Measurements from ENCODE around the gene HEATR9.

The HEATR9 gene, protein sequence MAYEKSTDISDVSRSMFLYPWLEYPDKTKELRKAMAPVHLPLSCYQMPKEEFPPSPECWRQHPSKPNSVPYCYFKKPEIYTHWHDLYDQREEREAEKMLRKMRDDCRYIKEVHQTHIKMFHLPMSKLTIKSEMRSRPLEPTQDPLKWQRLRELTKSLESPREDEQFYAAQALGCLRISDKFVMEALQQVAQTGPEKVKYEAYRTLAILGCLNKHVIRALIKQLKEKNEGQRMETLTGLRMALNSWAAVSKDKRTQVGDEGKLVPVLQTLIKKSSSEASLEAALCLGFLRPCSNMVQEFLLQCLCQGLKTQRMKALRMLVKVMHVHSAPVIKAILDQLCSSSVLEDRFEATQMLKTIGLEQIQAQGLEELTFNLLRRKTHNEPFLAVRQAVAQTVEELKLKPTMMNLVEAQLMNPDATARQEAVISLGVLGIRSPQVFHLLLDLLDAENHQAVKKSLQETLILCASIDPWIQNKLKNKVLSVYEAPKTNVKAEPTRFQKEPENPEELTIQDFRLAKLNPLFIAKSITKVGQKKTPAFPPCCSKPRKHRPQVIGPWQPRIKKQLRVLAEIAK

DNA sequence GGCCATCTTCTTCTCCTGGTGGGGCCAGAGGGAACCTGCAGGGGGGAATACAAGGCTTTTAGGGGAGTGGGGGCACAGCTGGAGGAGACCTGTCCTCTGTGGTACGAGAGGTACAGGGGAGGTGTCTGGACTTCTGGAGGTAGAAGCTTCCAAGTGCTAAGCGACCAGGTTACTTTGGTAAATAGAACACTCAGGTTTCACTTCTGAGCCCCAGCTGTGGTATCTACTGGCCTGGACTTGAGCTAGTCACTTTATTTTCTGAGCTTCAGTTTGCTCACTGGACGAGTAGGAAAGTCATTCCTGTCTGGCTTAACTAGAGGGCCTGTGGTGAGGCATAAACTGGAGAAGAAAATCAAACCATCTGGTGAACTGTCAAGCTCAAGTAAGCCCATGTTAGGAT lies at the start of gene HEATR9:
HEATR9 (minus strand) TSS at position 155 of the 400 bp plus-strand sequence; CDS start at position 6, 149 bp downstream.
- H3K4me3 ChIP-seq (ENCODE audit: low read depth, low read length): no peak within 1 kb of the TSS
- no peaks in the 10 kb centered on the region for H3K27me3 ChIP-seq (replicated peaks)
- no peak for DNase-seq
- TF ChIP-seq, protein P1, sequence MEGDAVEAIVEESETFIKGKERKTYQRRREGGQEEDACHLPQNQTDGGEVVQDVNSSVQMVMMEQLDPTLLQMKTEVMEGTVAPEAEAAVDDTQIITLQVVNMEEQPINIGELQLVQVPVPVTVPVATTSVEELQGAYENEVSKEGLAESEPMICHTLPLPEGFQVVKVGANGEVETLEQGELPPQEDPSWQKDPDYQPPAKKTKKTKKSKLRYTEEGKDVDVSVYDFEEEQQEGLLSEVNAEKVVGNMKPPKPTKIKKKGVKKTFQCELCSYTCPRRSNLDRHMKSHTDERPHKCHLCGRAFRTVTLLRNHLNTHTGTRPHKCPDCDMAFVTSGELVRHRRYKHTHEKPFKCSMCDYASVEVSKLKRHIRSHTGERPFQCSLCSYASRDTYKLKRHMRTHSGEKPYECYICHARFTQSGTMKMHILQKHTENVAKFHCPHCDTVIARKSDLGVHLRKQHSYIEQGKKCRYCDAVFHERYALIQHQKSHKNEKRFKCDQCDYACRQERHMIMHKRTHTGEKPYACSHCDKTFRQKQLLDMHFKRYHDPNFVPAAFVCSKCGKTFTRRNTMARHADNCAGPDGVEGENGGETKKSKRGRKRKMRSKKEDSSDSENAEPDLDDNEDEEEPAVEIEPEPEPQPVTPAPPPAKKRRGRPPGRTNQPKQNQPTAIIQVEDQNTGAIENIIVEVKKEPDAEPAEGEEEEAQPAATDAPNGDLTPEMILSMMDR (IDR thresholded peaks at IDR 0.05; ENCODE audit: low read depth, low read length, missing control alignments): no peak
- H3K27ac ChIP-seq: no peak within 1 kb of the TSS
- in situ Hi-C loops (cut with HindIII; ENCODE audit: low pct_ligation_motif_present, low sequenced_read_pairs): no loop called here
- no peaks in the 10 kb centered on the region for H3K36me3 ChIP-seq (replicated peaks)

DNA sequence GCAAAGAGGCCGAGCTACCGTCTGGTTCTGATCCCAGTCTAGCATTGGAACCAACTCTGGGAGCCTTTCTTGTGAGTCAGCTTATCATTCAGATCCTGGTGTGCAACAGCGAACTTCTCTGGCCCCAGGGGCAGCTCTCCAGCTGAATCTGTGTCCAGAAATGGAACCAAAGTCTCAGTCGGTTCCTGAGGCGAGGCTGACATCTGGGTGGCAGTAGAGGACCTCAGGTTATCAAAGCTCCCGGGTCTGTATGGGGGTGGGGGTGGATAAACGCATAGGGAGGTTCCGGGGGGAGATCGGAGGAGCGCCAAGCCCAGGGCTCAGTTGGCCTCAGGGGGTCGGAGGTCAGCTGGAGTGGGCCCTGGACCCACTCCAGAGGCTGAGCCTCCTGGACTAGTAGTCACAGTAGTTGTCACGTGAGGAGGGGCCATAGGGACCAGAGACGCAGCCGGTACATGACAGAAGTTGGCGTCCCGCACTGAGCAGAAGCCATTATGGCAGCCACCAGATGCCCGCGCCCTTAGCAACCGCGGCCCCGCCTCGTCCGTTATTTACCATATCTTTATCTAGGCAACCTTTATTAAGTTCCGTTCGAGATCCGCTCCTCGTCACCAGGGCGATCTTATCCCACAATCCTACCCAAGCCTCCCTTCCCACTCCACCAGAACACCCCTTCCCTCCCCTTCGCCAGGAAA lies 49.0 kb upstream of the HEATR9 start:
- no peak for DNase-seq
- Histone ChIP-seq H3K27me3 (replicated peaks) (no peaks in the 10 kb centered on the region), H3K36me3 (replicated peaks) (no peaks in the 10 kb centered on the region), H3K4me3 (ENCODE audit: low read depth, low read length) (no peak overlapping the region), H3K27ac (no peak overlapping the region)
- TF ChIP-seq, protein P1 (IDR thresholded peaks at IDR 0.05; ENCODE audit: low read depth, low read length, missing control alignments): no peak
- in situ Hi-C loops (cut with HindIII; ENCODE audit: low pct_ligation_motif_present, low sequenced_read_pairs): no loop called here

DNA sequence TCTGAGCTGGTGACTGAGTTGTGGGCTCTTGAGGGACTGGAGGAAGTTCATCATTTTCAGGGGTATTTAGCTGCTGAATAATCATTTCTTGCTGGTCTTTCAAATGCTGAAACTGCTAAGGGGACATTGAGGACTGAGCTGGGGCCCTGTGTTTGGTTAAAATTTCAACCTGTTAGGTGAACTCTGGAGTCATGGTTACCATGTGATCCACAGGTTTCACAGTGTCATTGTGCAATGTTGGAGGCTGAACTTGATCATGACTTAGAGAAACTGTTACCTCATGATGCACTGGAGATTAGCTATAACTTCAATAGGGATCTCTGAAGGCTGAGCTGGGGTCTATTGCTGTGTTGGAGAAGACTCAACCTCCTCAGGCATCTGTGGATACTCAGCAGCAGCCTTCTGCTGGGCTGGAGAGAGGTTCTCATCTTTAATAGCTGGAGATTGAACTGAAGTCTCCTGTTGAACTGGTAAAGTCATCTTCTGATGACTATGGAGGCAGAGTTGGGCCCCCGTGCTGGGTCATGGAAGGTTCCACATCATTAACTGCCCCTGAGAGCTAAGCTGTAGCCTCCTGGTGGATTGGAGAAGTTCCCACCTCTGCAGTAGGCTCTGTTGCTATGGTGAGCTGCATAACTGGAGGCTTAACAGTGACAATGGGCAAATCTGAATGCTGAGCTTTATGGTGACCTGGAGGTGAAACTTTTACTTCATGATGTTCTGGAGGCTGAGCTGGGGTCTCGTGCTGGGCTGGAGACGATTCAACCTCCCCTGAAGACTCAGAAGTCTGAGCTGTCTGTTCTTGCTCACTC lies 46.7 kb upstream of the HEATR9 start:
- Histone ChIP-seq H3K36me3 (replicated peaks) (no peaks in the 10 kb centered on the region), H3K27me3 (replicated peaks) (no peaks in the 10 kb centered on the region), H3K27ac (no peak overlapping the region), H3K4me3 (ENCODE audit: low read depth, low read length) (no peak overlapping the region)
- TF ChIP-seq, protein P1 (IDR thresholded peaks at IDR 0.05; ENCODE audit: low read depth, low read length, missing control alignments): no peak
- in situ Hi-C loops (cut with HindIII; ENCODE audit: low pct_ligation_motif_present, low sequenced_read_pairs): no loop called here
- no peak for DNase-seq

DNA sequence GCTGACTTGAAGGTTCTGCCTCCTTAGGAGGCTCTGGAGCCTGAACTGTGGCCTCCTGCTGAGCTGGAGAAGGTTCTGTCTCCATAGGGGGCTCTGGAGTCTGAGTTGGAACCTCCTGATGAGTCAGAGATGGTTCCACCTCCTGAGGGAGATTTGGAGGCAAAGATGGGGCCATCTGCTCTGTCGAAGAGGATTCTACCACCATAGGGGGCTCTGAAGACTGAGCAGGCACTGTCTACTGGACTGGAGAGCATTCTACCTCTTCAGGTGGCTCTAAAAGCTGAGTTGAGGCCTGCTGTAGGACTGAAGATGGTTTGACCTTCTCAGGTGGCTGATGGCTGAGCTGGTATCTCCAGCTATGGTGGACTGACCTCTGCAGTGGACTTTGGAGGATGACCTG lies 45.7 kb upstream of the HEATR9 start:
- no peak overlapping the region for H3K27ac ChIP-seq
- TF ChIP-seq, protein P1 (IDR thresholded peaks at IDR 0.05; ENCODE audit: low read depth, low read length, missing control alignments): no peak
- H3K36me3 ChIP-seq (replicated peaks): no peaks in the 10 kb centered on the region
- no peak for DNase-seq
- no peaks in the 10 kb centered on the region for H3K27me3 ChIP-seq (replicated peaks)
- in situ Hi-C loops (cut with HindIII; ENCODE audit: low pct_ligation_motif_present, low sequenced_read_pairs): no loop called here
- H3K4me3 ChIP-seq (ENCODE audit: low read depth, low read length): no peak overlapping the region

DNA sequence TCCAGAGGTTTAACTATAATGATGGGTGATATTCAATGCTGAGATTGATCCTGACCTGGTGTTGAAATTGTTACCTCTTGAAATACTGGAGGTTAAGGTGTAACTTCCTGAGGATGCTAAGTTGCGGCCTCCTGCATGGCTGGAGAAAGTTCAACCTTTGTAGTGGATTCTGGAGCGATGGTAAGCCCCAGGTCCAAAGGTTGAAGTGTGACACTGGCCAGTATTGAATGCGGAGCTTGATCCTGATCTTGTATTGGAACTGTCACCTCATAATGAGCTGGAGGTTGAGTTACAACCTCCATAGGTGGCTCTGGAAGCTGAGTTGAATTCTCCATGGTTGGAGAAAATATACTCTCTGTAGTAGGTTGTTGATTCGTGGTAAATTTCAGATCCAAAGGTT lies 44.9 kb upstream of the HEATR9 start:
- in situ Hi-C loops (cut with HindIII; ENCODE audit: low pct_ligation_motif_present, low sequenced_read_pairs): no loop called here

More for the DNA sequence above, 44.9 kb upstream of the HEATR9 start:
- TF ChIP-seq, protein P1 (IDR thresholded peaks at IDR 0.05; ENCODE audit: low read depth, low read length, missing control alignments): no peak
- Histone ChIP-seq H3K4me3 (ENCODE audit: low read depth, low read length) (no peak overlapping the region), H3K27me3 (replicated peaks) (no peaks in the 10 kb centered on the region), H3K36me3 (replicated peaks) (no peaks in the 10 kb centered on the region), H3K27ac (no peak overlapping the region)
- DNase-seq: no peak
